Esophagus squamous epithelium (tissue), 4 donors: ENCODE results near the gene PTN.

Experiments used
- CTCF ChIP-seq, 6 experiments: fragments of 450-650 bp in 4 of 6; fragments of 200-600 bp in 2 of 6; sonication (generic) in 2 of 6; IDR thresholded peaks; one replicate each; pipeline ENCODE4 v1.5.1; 2016 to 2019; ENCODE audit warnings: antibody characterized with exemption in 6 of 6, mild to moderate bottlenecking in 4 of 6, moderate library complexity in 4 of 6
- POLR2A ChIP-seq, 4 donors: fragments of 450-650 bp; IDR thresholded peaks; one replicate each; pipeline ENCODE4 v1.6.1; 2017; ENCODE audit warnings: antibody characterized with exemption in 4 of 4, mild to moderate bottlenecking in 4 of 4, moderate library complexity in 3 of 4

- TF ChIP-seq CTCF (IDR thresholded peaks at IDR 0.05) (no peak), POLR2A (IDR thresholded peaks at IDR 0.05) (no peak)
Observed at GRCh38 chr7:137235434-137235833, 108.1 kb downstream of the PTN start.
